ENCODE measurements around the gene AHDC1.
"Not testable (repeated sequence)": the region's sequence is repeated elsewhere in the genome, so short reads cannot be mapped to it uniquely, and the experiment has no call there.

The AHDC1 gene

DNA sequence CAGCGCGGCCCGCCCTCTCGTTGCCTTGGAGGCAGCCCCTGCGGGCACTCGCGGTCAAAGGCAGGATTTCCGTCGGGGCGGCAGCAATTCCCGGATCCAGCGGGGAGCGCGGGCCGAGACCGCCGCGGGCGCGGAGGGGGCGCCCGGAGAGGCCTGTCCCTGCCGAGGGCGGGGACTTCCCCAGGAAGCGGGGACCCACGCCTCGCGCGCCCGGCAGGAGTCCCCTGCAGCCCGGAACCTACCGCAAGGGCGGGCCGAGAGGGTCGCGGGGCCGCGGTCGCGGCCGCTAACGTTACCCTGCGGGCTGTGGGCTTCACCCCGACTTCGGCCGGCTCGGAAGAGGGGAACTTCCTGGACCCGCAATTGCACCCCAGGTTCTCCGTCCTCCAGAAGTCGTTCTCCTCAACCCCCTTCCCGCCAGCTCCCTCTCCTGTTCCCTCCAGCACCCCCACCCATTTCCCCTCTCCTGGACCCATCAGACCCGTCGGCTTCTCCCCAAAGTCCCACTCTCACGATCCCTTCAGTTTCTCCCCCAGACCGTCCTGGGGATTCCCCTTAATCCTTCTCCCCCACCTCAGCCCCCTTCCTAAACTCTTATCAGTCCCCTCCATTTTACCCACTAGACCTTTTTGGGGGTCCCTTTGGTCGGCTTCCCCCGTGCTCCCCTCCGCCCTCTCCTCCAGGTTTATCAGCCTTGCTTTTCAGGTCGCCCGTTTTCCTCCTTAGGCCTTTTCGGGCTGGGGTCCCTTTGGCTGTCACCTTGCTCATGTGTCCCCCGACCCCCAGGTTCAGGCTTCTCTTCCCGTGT, 30.4 kb upstream of the AHDC1 start:
- DNase-seq (ENCODE audit: low read depth) = peak; percentile 41

DNA sequence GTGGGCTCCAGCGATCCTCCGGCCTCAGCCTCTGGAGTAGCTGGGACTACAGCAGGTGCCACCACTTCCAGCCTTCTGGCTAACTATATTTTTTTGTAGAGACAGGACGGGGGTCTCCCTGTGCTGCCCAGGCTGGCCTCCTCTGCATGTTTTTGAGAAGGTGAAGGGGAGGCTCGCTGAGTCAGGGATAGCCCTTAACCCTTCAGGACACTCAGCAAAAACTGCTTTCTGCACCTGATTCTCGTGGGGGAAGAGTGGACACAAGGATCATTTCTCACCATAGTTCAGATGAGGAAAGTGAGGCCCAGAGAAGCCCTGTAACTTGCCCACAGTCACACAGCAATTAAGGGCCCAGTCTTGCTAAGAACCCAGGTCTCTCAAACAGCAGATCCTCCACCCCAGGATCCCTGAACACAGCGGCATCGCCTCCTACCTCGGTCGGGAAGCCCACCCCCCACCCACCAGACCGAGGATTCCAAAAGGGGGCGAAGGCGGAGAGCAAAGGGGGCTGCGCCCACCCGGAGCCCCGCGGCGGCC, 29.8 kb upstream of the AHDC1 start:
- DNase-seq (ENCODE audit: low read depth) = no peak

DNA sequence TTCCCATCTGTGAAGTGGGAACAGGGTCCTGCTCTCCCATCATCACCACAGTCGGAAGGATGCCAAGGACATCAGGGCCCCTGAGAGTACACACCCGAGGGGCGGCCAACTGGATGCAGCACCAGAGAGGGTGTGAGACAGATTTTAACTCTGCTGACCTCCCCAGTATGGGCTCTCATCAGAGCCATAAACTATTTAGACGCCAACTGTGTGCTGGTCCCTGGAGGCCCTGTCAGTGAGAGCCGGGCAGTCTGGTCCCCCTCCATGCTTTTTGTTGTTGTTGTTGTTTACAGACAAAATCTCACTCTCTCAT, 29.3 kb upstream of the AHDC1 start:
- DNase-seq (ENCODE audit: low read depth) = no peak

DNA sequence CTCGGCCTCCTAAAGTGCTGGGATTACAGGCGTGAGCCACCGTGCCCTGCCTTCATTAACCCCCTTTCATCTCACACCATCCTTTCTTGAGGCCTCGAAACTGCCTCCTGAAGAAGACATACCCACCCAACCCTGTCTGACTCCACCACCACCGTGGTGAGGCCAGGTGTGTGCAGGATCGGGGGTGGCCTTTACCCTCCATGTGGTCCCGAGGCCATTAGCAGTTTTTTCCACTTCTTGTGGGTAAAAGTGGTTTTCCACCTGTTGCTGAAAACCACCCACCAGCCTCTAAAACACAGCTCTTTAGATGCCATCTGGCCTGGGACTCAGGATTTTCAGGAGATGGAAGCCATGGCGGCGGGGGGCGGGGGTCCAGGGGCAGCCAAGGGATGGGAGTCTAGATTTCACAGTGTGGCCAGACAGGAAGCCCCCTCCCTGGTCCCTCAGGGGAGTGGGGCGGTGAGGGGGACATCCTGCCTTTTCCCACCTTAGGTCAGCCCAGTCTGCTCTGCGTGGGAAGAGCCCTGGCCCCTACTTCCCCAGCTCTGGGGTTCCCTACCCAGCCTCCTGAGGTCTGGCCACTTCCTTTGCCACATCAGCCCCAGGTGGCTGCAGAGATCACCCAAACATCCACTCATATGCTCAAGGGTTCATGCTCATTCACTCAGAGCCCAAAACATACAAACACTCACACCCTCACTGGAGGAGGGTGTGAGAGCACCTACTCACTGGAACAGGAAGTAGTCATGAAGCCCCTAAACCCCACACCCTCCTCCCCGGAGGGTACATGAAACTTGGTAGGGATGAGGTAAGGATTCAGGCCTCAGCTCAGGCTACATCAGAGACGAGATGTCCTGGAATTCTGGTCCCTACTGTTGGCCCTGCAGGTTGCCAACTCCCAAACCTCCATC, 28.7 kb upstream of the AHDC1 start:
- DNase-seq (ENCODE audit: low read depth) = no peak

DNA sequence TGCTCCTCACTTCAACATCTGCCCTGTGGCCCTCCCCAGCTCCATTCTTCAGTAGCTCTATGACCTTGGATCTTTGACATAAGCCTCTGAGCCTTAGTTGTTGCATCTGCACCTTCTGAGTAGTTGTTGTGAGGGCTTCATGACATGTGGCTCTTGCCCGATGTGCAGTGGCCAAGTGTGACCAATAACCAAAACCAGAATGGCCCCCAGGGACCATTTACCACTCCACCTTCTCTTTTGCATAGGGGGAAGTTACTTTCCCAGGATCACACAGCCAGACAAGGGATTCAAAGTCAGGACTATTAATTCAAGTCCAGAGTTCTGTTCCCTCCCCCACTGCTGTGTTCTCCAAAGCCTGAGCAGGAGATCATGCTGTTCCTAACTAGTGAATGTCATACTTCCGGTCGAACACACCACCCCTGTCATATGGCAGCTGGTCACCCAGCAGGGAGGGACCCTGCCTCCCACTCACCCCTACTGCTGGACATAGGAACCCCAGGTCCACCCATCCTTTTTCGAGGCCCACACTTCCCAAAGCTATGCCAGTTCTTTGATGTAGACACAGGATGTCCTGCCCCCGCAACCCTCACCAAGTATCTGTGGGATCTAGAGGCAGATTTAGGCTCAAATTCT, 27.0 kb upstream of the AHDC1 start:
- peak; percentile 38 for DNase-seq (ENCODE audit: low read depth)

DNA sequence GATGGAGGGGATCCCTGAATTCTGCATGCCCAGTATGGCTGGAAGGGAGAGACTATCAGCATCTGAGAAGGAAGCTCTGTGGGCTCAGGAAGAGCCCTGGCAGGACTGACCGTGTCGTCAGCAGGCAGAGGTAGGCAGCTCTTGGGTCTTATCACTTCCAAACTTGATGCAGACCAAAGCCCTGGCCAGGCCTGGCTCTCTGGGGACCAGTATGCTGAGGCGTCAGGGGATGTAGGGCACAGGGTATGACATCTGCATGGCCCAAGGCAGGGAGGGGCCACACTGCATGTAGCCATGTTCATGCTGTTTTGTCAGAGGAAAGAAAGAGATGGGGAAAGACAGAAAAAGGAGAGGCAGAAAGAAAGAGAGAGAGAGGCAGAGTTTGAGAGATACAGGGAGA, 24.8 kb upstream of the AHDC1 start:
- DNase-seq (ENCODE audit: low read depth) = no peak

DNA sequence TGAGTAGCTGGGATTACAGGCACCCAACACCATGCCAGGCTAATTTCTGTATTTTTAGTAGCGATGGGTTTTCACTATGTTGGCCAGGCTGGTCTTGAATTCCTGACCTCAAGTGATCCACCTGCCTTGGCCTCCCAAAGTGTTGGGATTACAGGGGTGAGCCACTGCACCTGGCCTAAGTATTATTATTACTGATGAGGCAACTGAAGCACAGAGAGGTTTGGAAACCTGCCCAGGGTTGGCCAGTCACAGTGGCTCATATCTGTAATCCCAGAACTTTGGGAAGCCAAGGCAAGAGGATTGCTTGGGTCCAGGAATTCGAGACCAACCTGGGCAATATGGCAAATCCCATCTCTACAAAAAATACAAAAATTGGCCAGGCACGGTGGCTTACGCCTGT, 23.8 kb upstream of the AHDC1 start:
- DNase-seq (ENCODE audit: low read depth) = not testable (repeated sequence)

DNA sequence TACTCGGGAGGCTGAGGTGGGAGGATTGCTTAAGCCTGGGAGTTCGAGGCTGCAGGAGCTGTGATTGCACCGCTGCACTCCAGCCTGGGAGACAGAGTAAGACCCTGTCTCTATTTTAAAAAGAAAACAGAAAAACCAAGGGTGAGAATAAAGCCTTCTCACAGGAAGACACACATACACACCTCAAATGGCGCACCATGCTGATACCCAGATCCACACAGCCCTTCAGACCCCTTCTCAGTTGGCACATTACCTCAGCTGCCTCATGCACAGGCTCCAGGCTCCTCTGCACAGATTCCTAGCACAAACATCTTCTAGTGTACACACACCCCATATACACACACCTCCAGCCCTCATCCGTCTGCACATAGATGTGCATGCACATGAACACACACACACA, 23.1 kb upstream of the AHDC1 start:
- DNase-seq (ENCODE audit: low read depth) = no peak

DNA sequence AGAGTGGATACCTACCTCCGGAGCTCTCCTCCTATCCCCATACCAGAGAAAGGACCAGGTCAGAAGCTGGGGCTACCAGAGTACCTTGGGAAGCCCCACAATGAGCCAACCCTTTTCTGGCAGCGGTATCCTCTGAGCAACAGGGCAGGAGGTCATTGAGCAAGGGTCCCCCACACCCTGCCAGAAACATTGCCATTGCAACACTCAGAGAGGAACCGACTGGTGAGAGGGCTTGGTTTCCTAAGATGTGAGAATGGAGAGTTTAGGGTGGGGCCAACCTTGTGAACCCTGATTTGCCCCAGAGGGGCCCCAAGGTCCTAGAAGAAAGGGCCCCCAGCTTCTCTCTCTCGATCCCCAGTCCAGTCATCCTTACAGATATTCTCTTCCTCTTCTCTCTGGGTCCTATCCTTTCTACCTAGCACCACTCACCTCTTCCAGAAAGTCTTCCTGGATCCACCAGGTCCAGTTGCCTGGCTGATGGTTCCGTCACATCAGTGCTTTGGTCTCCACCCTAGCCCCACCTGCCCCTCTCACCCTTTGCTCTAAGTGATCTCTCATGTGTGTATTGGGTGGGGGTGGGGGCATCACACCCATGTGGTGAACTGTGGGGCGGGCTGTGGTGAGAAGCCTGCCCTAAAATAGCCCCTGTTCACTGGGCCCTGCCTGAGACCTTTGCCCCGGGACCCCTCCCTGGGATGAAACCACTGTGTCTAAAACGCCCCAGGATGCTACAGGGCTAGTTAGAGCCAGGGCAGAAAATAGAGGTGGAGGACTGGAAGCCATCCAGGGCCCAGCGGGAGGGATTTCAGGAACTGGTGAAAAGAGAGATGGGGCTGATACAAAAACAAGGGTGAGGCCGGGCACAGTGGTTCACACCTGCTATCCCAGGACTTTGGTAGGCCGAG, 22.3 kb upstream of the AHDC1 start:
- DNase-seq (ENCODE audit: low read depth) = no peak

DNA sequence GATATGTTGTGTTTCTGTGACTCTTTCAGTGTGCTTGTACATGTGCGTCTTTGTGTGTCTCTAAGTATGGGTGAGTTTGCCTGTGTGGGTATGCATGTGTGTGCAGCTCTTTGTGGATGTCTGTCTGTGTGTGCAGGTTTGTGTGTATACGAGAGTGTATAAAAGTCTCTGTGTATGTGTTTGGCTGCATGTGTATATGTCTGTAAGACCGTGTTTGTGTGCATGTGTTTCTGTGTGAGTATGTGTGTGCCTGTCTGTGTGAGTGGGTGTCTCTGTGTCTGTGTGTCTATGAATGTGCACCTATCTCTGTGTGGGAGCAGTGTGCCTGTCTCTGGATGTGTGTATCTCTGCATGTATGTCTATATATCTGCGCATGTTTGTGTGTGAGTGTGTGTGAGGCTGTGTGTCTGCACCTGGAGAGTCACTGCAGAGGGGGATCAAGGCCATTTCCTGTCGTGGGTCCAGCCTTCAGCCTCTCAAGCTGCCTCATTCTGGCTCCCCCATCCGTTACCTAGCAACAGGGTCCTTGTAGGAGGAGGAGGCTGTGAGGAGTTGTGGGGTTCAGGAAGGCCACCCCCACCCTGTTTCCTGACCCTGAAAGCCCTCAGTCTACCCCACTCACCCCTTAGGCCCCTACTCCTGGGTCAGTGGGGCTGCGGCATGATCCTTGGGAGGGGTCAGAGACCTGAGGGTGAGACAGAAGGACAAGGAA, 20.7 kb upstream of the AHDC1 start:
- no peak for DNase-seq (ENCODE audit: low read depth)

DNA sequence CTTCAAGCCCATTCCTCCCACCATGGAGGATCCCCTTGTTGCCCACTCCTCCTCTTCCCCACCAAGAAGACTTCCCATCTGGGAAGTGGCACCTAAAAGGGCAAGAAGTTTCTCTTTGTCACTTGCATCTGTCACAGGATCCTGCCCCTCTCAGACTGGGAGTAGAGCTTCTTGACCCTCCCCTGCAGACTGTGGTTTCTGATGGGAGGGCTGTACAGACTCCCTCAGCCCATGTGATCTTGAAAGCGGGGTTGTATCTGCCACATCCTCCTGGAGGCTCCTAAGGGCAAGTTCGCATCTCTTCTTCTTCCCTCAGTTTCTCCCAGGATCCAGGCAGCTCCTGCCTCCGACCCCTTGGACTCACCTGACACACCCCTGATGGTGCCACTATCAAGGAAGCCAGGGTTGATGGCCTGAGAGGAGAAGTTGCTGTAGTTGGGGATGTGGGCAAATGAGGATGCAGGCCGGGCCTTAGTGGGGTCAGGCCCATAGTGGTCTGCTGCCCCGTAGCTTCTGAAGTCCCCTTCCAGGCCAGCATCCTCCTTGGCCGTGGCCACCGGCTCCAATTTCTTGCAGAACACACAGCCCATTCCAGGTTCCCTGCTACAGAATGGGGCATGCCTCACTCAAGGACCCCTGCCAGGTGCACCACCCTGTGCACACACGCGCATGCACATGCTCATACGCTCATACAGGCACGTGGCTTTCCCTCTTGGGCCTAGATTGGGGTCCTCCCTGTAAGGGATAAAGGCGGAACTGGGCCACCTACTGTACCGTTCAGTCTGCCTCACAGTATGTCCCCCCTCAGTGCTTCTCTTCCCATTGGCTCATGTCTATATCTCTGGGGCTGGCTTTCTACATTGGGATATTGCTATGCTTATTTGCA, 19.6 kb upstream of the AHDC1 start:
- no peak for DNase-seq (ENCODE audit: low read depth)

DNA sequence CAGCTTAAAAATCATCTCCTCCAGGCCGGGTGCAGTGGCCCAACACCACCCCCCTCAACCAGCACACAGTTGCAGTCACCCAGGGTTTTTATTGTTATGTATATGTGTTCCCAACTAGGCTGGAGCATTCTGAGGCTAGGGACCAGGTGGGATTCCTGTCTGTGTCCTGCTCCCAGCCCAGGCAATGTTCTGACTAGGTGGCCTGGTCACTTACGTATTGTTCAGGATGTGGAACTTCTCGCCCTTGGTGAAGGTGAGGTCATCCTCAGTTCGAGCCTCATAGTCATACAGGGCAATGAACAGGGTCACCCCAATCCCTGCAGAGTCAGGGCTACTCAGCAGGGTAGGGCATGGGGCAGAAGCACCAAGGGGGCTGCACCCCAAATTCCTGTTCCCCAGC, 18.9 kb upstream of the AHDC1 start:
- no peak for DNase-seq (ENCODE audit: low read depth)

DNA sequence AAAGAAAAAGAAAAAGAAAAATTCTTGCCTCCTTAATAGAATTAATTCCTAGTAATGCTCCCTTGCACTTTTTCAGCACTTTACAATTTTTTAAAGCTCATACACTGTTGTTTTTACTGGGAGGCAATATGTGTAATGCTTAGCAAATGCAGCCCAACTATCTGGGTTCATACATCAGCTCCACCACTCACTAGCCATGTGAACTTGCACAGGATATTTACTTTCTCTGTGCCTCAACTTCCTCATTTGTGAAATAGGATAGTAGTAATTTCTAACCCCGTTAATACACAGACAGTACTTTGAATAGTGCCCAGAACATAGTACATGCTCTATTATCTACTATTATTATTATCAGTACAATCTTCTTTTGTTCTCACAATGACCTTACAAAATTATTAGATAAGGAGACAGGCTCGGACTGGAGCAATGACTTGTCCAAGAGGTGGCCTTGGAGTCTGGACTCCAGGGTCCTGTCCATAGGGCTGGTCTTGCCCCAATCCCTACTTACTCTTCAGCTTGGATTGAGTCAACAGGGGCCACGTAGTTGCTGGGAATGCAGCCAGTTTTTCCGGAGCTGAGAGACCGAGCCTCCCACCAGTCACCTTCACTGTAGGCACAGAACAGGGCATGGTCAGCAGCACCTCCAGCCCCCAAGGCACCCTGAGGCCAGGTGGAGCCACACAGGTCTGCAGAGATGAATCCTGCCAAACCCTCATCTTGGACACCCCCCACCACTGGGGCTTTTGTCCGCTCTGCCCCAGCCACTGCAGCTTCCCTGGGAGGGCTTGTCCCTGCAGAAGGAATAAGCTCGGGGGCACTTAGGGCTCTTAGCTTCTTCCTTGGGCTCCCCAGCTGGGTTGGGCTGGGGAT, 17.3 kb upstream of the AHDC1 start:
- peak; percentile 41 for DNase-seq (ENCODE audit: low read depth)

DNA sequence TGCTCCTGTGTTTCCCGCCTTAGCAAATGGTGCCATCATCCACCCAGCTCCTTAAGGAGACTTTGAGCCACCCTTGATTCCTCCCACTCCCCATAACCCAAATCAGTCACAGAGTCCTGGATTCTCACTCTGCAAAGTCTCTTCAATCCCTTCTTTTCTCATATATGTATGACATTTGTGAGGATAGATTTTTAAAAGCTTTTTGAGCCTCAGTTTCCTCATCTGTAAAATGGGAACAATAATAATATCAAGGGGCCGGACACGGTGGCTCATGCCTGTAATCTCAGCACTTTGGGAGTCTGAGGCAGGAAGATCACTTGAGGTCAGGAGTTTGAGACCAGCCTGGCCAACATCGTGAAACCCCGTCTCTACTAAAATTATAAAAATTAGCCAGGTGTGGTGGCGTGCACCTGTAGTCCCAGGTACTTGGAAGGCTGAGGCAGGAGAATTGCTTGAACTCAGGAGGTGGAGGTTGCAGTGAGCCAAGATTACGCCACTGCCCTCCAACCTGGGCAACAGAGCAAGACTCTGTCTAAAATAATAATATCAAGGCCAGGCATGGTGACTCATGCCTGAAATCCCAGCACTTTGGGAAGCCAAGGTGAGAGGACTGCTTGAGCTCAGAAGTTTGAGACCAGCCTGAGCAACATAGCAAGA, 16.0 kb upstream of the AHDC1 start:
- not testable (repeated sequence) for DNase-seq (ENCODE audit: low read depth)

DNA sequence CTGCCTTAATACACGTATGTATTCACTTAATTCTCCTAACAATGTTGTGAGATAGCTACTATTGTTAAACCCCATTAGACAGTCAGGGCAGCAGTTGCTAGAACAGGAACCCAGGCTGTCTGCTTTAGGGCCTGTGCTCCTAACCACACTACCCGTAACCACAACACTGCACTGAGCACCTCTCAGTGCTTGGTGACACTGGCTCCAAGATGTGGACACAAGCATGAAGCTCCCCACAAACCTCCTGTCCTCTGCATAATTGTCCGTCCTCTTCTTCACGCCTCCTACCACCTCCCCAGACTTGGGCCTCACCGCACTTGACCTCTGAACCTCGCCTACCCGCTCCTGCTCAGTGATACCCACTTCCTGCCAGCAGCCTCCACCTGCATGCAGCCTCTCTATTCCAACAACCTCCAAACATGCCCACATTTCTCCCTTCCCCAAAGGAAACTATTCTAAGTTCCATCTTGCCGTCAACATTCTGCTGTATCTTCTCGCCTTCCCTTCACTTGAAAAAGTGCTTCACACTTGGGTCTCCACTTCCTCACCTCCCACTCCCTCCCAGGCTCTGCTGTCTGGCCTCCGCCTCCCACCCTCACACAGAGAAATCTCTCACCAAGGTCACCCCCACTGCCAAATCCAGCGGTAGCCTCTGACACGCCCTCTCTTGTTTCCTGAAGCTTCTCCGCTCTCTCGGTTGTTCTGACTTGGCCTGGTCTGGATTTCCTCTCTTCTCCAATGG, 14.6 kb upstream of the AHDC1 start:
- DNase-seq (ENCODE audit: low read depth) = no peak

DNA sequence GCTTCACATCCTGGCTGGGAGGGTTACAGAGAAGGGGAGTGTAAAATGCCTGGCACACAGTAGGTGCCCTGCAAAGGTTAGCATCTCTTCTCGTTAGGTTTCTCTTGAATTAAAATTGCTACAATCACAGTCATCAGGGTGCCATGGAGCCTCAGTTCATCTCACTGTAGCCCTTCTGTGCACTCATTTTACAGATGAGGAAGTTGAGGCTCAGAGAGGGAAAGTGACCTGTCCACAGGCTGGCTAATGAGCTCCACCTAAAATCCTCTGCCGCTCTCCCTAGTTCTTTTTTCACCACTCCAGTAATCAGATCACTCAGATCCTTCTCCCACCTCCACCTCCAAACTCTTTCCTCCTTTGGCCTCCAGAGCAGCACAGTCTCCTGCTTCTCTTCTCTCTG, 13.5 kb upstream of the AHDC1 start:
- DNase-seq (ENCODE audit: low read depth) = no peak

DNA sequence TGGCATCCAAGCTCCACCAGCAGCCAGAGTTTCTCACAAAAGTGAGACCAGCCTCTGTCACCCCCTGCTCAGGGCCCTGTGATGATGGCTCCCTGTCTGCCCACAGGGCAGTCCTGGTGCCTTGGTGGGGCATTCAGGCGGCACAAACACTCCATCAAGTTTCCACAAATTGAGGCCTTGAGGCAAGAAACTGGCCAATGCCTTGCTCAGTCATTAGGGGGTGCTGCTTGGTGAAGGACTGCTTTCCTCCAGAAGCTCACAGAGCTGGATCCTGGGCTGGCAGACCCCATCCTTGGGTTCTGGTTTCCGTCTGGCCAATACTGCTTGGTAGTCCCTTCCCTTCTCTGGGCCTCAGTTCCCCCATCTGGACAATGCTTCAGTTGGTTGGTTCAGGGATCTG, 12.5 kb upstream of the AHDC1 start:
- no peak for DNase-seq (ENCODE audit: low read depth)
